ENCODE measurements around the gene IFI30. TPM values are rescaled to one million over a fixed set of nuclear protein-coding genes. Genes with fewer than 3 reads are reported as not detected.

The IFI30 gene
- total and polyA plus RNA-seq, 2 donors (not counting 1 experiment from before 2014, with no cell fraction given), result 8.8 to 50.9 TPM

GRCh38 chr19:18137657-18138339 is 35.8 kb upstream of the IFI30 start:
- Histone ChIP-seq H3K79me2 (ENCODE audit: control insufficient read depth, insufficient read depth, low read length) (no peaks in the 10 kb centered on the region), H3K36me3 (ENCODE audit: control insufficient read depth, insufficient read depth, low read length) (peaks cover 4% of the 10 kb centered on the region), H4K20me1 (ENCODE audit: control insufficient read depth, extremely low read depth, insufficient read depth, low read length) (no peaks in the 10 kb centered on the region), H3K9me3 (ENCODE audit: control insufficient read depth, insufficient read depth, low read depth, low read length) (no peaks in the 10 kb centered on the region), H2AFZ (ENCODE audit: low read length) (no peak overlapping the region), H3K27ac (ENCODE audit: insufficient read depth, low read length) (no peak overlapping the region), H3K4me3 (replicated peaks in 1 of 4; ENCODE audit: control extremely low read depth in 1 of 4, insufficient read depth in 1 of 4, low read depth in 3 of 4, low read length in 4 of 4) (no peak overlapping the region), H3K4me2 (ENCODE audit: extremely low read depth, insufficient read depth, low read length) (no peak overlapping the region), H3K9ac (ENCODE audit: insufficient read depth, low read length) (no peak overlapping the region), H3K27me3 (ENCODE audit: control insufficient read depth, insufficient read depth, low read length) (no peaks in the 10 kb centered on the region), H3K4me1 (ENCODE audit: control insufficient read depth, extremely low read depth, insufficient read depth, low read length) (no peaks in the 10 kb centered on the region)
- DNase-seq (ENCODE audit: low read depth in 2 of 2), result no peak
- TF ChIP-seq CTCF (conservative IDR thresholded peaks at IDR 0.05 in 1 of 2, IDR thresholded peaks at IDR 0.05 in 1 of 2; ENCODE audit: low read depth in 1 of 2, low read length in 2 of 2) (no peak), EZH2 (IDR thresholded peaks at IDR 0.05; ENCODE audit: low read length, missing control alignments) (no peak)

GRCh38 chr19:18140473-18140872 is 33.1 kb upstream of the IFI30 start:
- no peak for DNase-seq (ENCODE audit: low read depth in 2 of 2)
- Histone ChIP-seq H3K4me3 (replicated peaks in 1 of 4; ENCODE audit: control extremely low read depth in 1 of 4, insufficient read depth in 1 of 4, low read depth in 3 of 4, low read length in 4 of 4) (no peak overlapping the region), H3K27ac (ENCODE audit: insufficient read depth, low read length) (no peak overlapping the region), H3K9ac (ENCODE audit: insufficient read depth, low read length) (no peak overlapping the region), H3K36me3 (ENCODE audit: control insufficient read depth, insufficient read depth, low read length) (peaks cover 10% of the 10 kb centered on the region), H3K4me1 (ENCODE audit: control insufficient read depth, extremely low read depth, insufficient read depth, low read length) (no peaks in the 10 kb centered on the region), H3K79me2 (ENCODE audit: control insufficient read depth, insufficient read depth, low read length) (no peaks in the 10 kb centered on the region), H3K27me3 (ENCODE audit: control insufficient read depth, insufficient read depth, low read length) (no peaks in the 10 kb centered on the region), H3K4me2 (ENCODE audit: extremely low read depth, insufficient read depth, low read length) (no peak overlapping the region), H3K9me3 (ENCODE audit: control insufficient read depth, insufficient read depth, low read depth, low read length) (no peaks in the 10 kb centered on the region), H2AFZ (ENCODE audit: low read length) (no peak overlapping the region), H4K20me1 (ENCODE audit: control insufficient read depth, extremely low read depth, insufficient read depth, low read length) (no peaks in the 10 kb centered on the region)
- no peak for TF ChIP-seq EZH2 (IDR thresholded peaks at IDR 0.05; ENCODE audit: low read length, missing control alignments)
- TF ChIP-seq CTCF (conservative IDR thresholded peaks at IDR 0.05 in 1 of 2, IDR thresholded peaks at IDR 0.05 in 1 of 2; ENCODE audit: low read depth in 1 of 2, low read length in 2 of 2), result no peak

GRCh38 chr19:18141031-18141430 is 32.6 kb upstream of the IFI30 start:
- no peaks in the 10 kb centered on the region for H3K9me3 ChIP-seq (ENCODE audit: control insufficient read depth, insufficient read depth, low read depth, low read length)
- H2AFZ ChIP-seq (ENCODE audit: low read length), result no peak overlapping the region
- TF ChIP-seq CTCF (conservative IDR thresholded peaks at IDR 0.05 in 1 of 2, IDR thresholded peaks at IDR 0.05 in 1 of 2; ENCODE audit: low read depth in 1 of 2, low read length in 2 of 2) (no peak), EZH2 (IDR thresholded peaks at IDR 0.05; ENCODE audit: low read length, missing control alignments) (no peak)
- H3K4me3 ChIP-seq (replicated peaks in 1 of 4; ENCODE audit: control extremely low read depth in 1 of 4, insufficient read depth in 1 of 4, low read depth in 3 of 4, low read length in 4 of 4), result no peak overlapping the region
- no peak overlapping the region for H3K9ac ChIP-seq (ENCODE audit: insufficient read depth, low read length)
- no peak overlapping the region for H3K27ac ChIP-seq (ENCODE audit: insufficient read depth, low read length)
- H3K36me3 ChIP-seq (ENCODE audit: control insufficient read depth, insufficient read depth, low read length), result peaks cover 10% of the 10 kb centered on the region
- H3K27me3 ChIP-seq (ENCODE audit: control insufficient read depth, insufficient read depth, low read length), result no peaks in the 10 kb centered on the region
- no peaks in the 10 kb centered on the region for H4K20me1 ChIP-seq (ENCODE audit: control insufficient read depth, extremely low read depth, insufficient read depth, low read length)
- DNase-seq (ENCODE audit: low read depth in 2 of 2), result no peak
- no peaks in the 10 kb centered on the region for H3K79me2 ChIP-seq (ENCODE audit: control insufficient read depth, insufficient read depth, low read length)
- H3K4me2 ChIP-seq (ENCODE audit: extremely low read depth, insufficient read depth, low read length), result no peak overlapping the region
- no peaks in the 10 kb centered on the region for H3K4me1 ChIP-seq (ENCODE audit: control insufficient read depth, extremely low read depth, insufficient read depth, low read length)

Measured in fibroblast of lung (primary cell).